HG02798 (cell line): ENCODE data around the gene TNIK.
"Not testable (repeated sequence)": the region's sequence is repeated elsewhere in the genome, so short reads cannot be mapped to it uniquely, and the experiment has no call there.

Source experiments
- ATAC-seq: cut with Tn5 transposase; IDR thresholded peaks from one replicate; pipeline ENCODE4 v1.9.1; 2021; ENCODE audit warnings: mild to moderate bottlenecking; ENCODE audit not compliant: unreplicated experiment, poor library complexity

The TNIK gene

DNA sequence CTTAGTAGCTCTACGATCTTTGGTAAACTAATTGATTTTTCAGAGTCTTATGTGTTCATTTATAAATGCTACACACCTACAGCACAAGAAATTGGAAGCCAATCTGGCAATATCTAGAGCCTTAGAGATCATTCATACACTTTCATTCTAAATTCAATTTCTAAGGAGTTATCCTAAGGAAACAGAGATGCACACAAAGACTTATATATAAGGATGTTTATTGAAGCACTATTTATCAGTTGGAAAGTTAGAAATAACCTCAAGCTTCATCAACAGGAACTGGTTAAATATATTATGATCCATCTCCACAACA lies 12.7 kb downstream of the TNIK start:
- ATAC-seq: not testable (repeated sequence)

DNA sequence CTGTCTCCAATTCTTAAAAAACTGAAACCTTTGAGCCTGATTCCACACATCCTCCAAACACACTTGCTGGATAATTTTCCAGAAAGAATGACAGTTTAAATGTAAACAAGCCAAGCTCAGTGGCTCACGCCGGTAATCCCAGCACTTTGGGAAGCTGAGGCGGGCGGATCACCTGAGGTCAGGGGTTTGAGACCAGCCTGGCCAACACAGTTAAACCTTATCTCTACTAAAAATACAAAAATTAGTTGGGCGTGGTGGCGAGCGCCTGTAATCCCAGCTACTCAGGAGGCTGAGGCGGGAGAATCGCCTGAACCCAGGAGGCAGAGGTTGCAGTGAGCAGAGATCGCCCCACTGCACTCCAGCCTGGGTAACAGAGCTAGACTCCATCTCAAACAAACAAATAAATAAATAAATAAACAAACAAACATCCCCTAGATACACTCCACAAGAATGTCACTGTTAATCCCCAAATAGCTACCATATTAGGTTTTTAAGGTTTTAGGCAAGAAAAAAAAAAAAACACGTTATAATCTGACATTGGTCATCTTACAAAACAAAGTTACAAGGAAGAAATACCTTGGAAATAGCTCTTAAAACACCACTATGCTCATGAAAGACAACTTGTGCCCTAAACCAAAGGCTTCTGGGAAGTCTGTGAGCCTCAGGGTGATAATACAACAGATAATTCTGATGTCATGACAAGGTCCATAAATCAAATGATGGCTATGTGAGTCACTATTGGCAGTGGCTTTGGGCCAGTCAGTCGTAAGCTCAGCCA lies 13.2 kb downstream of the TNIK start:
- no peak for ATAC-seq

DNA sequence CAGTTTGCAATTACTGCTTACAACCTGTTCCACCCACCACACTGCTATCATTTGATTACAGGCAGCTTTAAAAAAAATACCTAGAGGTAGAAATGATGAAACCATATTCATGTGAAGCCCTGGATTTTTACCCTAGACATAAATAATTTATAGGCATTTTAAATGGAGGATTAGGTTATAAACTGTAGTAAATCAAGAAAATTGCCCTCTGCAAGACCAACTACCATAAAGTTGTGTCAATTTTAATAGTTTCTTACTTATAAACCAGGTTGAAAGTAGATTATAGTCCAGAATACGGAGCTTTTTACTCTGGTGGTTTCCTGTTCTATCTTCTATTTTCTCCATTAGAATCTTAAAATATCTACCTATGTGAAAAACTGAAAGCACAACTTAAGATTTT lies 13.9 kb downstream of the TNIK start:
- no peak for ATAC-seq

DNA sequence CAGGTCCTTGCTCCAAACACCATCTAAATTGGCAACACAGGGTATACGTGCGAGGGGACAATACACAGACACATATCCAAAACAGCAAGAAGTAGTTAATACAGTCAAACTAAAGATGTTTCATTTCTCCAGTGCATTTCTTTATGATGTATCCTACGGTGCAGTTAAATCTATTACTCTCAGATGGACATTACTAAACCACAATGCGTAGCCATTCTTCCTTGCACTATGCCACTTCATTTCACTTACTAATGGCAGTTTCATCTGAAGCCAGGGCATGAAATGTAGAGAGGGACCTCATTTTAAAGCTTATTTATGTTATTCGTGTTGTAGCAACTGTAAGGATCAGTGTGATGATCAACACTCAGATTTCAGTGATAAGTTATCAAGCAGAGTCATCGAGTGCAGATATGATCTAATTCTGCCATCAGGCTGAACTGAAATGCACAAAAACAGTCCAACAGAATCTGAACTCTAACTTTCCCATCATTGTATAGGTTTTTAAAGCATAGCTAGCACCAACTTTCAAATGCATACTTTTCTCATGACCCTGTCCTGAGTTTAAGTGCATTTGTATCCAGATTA lies 14.5 kb downstream of the TNIK start:
- ATAC-seq: no peak

DNA sequence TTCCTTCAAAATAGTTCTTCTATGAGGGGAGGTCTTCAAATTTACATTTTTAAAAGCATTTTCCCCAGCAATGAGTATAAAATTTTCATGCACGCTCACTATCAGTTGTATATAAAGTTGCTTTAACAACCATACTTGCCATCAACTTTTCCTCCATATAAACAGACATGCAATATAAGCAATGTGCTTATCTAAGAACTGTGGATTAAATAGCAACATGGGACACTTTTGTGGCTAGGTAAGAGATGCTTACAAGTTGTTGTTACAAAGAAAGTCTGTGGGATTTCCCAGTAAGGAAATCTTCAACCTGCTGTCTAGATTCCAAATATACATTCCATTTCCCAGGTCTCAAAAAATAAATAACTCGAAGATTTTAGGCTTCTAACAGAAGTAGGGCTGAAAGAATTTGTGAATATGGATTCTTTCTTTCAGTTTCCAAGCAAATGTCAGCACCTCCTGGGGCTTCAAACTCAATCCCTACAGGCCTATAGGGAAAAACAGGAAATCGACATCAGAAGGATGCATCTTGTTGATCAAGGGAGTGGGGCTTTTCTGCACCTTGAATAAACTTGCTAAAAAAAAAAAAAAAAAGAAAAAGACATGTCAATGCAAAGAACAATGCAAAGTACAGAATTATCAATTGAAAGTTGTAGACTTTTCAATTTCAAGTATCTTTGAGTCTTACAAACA lies 16.1 kb downstream of the TNIK start:
- no peak for ATAC-seq

DNA sequence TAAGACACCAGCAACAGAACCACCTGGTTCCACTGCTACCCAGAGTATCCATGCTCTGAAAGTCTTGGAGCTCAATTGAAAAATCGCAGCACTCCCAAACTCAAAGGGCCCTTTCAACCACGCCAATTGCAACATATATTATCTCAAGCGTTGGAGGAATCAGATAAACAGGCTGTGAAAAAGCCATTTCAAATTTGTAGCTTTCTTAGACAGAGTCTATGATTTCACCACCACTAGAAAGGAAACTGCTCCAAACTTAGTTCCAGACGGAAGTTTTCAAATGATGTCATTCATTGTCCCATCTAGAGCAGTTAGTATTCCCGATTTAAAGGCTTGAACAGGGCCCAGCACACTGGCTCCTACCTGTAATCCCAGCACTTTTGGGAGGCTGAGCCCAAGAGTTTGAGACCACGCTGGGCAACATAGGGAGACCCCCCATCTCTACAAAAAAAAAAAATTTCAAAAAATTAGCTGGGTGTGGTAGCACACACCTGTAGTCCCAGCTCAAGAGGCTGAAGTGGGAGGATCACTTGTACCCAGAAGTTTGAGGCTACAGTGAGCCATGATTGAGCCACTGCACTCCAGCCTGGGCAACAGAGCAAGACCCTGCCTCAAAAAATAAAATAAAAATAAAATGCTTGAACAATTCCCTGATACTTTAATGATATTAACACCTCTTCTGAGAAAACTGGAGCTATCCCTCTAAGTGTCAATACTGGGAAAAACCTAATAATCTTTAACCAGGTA lies 16.8 kb downstream of the TNIK start:
- no peak for ATAC-seq

DNA sequence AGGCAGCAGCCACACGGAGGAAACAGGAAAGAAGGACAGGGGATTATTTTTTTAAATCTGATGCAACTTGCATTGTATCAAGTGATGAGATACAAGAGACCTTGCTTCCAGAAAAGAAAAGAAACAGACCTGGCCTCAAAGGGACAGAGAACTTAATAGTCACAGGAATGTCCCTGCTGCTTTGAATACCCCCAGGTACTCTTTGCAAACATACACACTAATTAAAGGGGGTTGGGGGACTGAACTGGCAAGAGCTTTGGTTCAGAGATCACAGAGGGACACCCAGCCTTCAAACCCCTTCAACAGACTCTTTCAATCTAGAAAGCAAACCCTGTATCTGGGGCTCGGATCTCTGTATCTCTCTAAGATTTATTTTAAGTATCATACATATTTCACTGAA lies 18.0 kb downstream of the TNIK start:
- no peak for ATAC-seq

DNA sequence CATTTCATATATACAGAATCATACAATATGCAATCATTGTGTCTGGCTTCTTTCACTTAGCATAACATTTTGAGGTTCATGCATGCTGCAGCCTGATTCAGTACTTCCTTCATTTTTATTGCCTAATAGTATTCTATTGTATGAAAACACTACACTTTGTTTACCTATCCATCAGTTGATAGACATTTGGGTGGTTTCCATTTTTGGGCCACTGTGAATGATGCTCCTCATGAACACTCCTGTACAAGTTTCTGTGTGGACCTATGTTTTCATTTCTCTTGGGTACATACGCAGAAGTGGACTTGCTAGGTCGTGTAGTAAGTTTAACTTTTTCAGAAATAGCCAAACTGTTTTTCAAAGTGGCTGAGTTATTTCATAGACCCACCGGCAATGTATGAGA lies 18.8 kb downstream of the TNIK start:
- no peak for ATAC-seq

DNA sequence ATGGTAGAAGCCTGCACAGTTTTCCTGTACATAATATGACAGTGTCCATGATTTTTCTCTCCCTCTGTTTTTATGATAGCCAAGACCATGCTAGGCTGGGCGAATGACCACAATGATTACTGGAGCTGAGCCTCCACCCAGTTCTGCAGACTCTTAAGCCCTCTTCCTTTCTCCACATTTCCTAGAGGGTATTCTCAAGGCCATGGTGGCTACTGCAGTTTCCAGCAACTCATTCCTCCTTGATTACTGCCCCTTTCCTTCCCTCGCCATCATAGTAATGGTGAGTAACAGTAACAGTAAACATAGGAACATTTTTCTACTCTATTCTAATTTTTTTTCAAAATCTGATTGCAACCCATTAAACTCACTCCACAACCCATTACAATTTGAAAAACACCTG lies 20.2 kb downstream of the TNIK start:
- ATAC-seq: no peak

DNA sequence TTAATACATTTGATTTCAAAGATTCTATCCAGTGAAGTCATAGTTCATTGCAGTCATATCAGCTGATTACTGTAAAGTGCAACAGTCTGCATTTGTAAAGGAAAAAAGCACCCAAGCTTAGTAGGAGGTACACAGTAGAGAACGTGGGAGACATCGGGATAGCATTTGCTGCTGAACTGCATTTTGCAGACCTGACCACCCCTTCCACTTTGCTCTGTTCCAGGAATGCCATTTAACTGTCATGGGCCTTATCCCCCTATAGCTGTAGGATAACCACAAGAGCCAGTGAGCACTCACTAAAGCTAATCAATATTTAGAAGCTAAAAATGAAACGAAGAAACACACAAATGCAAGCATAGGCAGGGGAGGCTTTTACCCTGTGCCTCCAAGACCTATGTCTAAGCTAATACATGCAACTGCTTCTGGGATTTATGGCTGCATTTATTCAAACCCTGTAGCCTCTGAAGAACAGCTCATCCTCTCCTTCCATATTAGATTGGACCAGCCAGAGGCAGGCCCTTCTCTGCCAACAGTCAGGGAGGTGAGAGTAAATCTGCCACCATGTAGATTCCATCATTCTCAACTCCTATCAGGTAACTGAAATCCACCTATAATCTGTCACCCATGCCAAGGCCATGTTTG lies 23.0 kb downstream of the TNIK start:
- ATAC-seq: no peak

DNA sequence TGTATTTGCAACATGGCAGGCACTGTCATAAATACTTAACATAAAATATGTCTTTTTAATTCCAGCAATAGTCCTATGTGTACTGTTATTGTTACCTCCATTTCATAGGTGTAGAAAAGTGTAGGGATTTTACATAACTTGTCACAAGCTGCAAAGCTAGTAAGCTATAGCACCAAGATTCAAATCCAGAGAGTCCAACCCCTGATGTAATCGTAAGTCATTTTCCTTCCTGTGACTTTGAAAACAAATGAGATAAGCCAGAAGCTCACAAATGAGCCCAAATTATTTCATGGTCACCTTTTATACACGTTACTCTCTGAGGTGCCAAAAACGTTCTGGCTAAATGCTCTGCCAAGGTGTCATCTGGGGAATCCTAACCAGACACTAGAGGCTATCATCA lies 23.8 kb downstream of the TNIK start:
- ATAC-seq: no peak

DNA sequence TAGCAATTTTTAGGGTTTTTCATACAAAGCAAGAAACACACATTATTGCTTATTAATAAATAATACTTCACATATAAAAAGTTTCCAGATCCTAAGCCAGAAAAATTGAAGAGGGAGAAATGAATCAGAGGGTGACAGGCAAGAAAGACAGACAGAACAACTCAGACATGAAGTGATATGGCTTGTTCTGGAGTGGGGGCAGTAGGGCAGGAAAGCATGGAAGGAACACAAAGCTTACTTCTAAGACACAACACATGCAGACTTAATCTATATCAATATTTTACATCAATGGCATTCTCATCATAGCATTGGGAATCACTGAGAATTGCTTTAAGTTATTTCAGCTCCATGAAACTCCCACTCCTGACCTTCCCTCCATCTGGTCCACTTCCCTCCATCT lies 24.4 kb downstream of the TNIK start:
- no peak for ATAC-seq

DNA sequence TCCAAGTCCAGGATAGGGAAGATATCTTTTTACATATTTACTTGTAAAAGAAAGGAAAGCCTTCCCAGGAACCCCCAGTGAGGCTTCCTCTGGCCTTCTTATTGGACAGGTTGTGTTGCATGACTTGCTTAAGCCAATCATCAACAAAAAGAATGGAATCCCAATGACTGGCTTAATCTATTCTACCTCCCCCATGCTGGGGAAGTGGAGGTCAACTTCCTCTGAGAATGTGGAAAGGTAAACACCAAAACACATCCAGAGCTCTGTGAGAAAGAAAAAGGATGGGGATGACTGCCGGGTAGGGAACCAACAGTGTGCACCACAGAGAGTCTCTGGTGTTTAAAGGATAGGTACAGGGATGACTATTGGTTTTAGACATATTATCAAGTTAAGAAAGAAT lies 25.1 kb downstream of the TNIK start:
- ATAC-seq: no peak

DNA sequence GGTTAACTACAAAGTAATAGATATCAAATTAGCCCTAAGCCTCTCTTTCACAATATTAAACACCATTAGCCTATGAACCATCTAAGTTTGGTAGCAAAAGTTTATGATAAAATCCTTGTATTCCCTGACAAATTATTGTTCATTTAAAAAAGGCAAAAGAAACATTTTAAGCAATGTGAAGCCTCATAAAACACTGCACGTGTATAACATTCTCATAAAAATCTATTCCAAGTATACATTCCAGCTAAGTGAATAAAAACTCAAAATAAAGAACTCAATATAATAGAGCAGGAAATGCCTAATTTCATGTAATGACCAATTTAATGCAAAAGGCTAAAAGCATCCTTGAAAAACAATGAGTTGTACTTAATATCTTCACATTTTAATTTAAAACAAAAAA lies 27.7 kb downstream of the TNIK start:
- ATAC-seq: no peak

DNA sequence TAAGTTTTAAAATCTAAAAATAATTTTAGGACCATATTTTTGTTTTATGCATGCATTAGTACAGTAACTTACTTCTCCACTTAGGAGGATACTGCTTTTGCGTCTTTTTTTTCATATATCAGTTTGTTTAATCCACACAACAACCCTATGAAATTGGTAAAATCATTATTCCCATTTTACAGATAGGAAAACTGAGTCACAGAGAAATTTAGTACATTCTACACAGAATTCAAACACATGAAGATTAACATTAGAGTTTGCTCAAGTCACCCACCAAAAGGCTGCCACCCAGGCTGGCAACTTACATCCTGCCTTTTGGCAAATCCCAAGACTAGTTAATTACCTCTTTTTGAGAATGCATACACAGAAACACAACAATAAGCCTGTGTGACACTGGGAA lies 28.7 kb downstream of the TNIK start:
- ATAC-seq: no peak

DNA sequence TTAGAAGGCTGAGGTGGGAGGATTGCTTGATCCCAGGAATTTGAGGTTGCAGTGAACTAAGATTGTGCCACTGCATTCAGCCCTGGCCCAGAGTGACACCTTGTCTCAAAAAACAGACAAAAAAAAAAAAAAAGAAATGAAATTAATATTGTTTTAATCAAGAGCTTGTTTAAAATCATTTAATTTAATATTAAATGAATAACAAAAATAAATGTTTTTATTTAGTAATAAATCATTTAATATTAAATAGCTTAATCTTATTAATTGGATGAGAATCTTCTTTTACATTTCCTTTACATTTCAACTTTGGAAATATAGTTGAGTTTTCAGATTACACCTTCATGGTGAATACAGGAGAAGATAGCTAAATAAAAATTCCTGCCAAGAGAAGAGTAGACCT lies 29.7 kb downstream of the TNIK start:
- no peak for ATAC-seq

DNA sequence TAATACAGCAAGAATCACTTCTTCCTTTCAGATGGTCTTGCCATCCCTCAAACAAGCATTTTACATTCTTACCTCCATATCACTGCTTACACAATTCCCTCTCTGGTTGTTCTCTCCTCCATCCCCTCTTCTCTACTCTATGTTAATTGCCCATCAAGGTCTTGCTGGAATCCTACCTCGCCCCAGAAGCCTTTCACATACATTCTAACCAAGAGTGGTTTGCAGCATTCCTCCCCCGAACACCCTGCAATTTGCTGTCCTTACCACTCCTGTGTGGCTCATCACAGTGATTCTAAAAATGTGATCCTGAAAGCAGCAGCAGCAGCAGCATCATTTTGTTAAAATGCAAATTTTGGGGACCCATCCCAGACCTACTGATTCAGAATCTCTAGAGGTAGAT lies 30.6 kb downstream of the TNIK start:
- no peak for ATAC-seq

DNA sequence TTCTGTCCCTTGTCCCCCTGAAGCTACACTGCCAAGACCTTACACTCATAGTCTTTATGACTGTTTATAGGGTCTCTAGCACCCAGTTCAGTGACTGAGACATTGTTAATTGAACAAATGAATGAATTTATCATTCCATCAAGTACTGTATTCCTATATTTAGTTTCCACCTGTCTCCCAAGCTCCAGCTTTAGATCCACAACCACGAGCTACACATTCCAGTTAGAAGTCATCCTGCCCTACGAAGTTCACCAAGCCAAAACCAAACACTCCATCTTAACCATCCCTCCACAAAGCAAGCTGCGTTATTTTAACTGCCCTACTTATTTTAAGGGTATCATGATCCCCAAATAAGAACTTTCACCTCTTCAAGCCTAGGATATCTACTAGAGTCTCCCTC lies 31.3 kb downstream of the TNIK start:
- no peak for ATAC-seq

DNA sequence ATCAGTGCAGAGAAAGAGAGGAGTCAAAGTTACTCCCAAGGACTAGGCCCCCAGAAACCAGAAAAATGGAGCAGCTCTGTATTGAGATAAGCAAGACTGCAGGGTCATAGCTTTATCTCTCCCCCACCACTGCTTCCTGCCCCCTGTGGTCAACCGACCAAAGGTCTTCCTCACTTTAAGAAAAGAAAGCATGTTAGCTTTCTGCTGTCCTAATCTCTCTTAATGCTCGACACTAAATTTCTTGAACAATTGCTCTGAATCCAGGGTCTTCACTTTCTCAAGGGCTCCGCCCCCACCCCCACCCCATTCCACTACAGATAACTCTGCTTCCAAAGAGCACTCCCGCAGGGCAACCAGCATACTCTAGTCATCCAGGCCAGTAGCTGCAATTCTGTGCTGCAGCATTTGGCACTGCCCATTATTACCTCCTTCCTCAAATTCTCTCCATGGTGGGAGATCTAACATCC lies 31.9 kb downstream of the TNIK start:
- ATAC-seq: no peak

DNA sequence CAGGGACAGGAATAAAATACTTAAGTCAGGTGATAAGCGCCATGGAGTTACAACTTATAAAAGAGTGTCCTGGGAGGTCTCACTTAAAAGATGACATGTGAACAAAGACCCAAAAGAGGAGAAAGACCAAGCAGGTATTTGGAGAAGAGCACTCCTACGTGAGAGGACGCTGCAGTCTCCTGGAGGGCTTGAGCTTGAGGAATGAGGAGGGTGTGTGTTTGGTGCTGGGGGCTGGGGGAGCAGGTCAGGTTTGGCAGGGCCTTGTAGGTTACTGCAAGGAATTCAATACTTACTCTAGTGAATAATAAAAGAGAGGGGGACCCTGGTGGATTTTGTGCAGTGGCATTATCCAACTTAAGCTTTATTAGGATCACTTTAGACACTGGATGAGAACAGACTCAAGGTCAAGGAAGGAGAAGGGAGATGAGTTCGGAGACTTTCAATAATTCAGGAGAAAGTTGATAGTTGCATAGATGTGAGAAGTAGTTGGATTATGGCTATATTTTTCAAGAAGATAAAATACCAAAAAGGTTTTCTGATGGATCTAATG lies 32.4 kb downstream of the TNIK start:
- ATAC-seq: no peak
